Esophagus muscularis mucosa (tissue), 3 donors: Measurements from ENCODE around the gene STK33.

Source experiments
- POLR2A ChIP-seq: fragments of 450-650 bp; IDR thresholded peaks from one replicate; pipeline ENCODE4 v1.6.1; 2017; ENCODE audit warnings: antibody characterized with exemption, moderate library complexity, mild to moderate bottlenecking, low read depth
- POLR2AphosphoS5 ChIP-seq, 2 donors: sonication (generic); formaldehyde crosslinking; IDR thresholded peaks; one replicate each; pipeline ENCODE4 v1.6.1; 2017; ENCODE audit warnings: antibody characterized with exemption in 2 of 2
- TF ChIP-seq, protein P1 (sequence below), 3 experiments: fragments of 200-600 bp in 2 of 3; fragments of 450-650 bp in 1 of 3; sonication (generic) in 2 of 3; IDR thresholded peaks; one replicate each; pipeline ENCODE4 v1.5.1; 2017 to 2019; ENCODE audit warnings: antibody characterized with exemption in 3 of 3, mild to moderate bottlenecking in 2 of 3, moderate library complexity in 1 of 3

DNA sequence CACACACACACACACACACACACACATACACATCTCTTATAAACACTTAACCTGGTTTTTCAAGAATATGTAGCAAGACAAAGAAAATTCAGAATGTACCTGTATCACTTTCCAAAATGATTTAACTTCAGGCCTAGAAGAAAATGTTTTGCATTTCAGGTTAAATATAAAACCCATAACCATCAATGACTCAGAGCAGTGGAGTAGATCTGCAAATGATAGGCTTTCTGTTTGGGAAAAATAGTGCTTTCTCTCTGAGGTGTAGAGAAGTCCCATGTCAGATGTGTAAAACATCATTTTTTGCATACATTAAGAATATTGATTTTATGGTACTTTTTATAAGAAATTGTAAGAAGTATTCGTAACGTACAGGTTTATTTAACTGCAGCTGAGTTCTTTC lies 116.9 kb downstream of the STK33 start:
- TF ChIP-seq, protein P1, sequence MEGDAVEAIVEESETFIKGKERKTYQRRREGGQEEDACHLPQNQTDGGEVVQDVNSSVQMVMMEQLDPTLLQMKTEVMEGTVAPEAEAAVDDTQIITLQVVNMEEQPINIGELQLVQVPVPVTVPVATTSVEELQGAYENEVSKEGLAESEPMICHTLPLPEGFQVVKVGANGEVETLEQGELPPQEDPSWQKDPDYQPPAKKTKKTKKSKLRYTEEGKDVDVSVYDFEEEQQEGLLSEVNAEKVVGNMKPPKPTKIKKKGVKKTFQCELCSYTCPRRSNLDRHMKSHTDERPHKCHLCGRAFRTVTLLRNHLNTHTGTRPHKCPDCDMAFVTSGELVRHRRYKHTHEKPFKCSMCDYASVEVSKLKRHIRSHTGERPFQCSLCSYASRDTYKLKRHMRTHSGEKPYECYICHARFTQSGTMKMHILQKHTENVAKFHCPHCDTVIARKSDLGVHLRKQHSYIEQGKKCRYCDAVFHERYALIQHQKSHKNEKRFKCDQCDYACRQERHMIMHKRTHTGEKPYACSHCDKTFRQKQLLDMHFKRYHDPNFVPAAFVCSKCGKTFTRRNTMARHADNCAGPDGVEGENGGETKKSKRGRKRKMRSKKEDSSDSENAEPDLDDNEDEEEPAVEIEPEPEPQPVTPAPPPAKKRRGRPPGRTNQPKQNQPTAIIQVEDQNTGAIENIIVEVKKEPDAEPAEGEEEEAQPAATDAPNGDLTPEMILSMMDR (IDR thresholded peaks at IDR 0.05) = no peak
- TF ChIP-seq POLR2A (no peak), POLR2AphosphoS5 (IDR thresholded peaks at IDR 0.05) (no peak)
